GM10266 (cell line): ENCODE measurements around the gene NDUFS4.

Experiments
- DNase-seq: peaks from one replicate; pipeline ENCODE4 v3.0.0; 2012; ENCODE audit errors: extremely low spot score
- CTCF ChIP-seq: IDR thresholded peaks from 2 replicates; pipeline ENCODE4 v1.5.1; 2012; ENCODE audit warnings: mild to moderate bottlenecking, low read depth; ENCODE audit not compliant: control insufficient read depth, insufficient read depth; ENCODE audit errors: missing control alignments

Gene NDUFS4

GRCh38 chr5:53714667-53715010, 154.2 kb downstream of the NDUFS4 start:
- TF ChIP-seq CTCF, result no peak

GRCh38 chr5:53726121-53726520, 165.7 kb downstream of the NDUFS4 start:
- no peak for TF ChIP-seq CTCF
- DNase-seq, result no peak

More at GRCh38 chr5:53714667-53715010, 154.2 kb downstream of the NDUFS4 start:
- no peak for DNase-seq

- no peak for TF ChIP-seq CTCF
- no peak for DNase-seq
Measured at GRCh38 chr5:53730943-53731342, 170.5 kb downstream of the NDUFS4 start.
